Thyroid gland (tissue), 4 donors: ENCODE measurements around the gene CLMN. TPM values are rescaled to one million over a fixed set of nuclear protein-coding genes. Genes with fewer than 3 reads are reported as not detected.

Experiments used
- DNase-seq, 2 donors: peaks; one replicate each; pipeline ENCODE4 v3.0.0-alpha.2; 2019
- H3K27ac ChIP-seq, 3 donors: fragments of 200-600 bp; sonication (generic); 1 replicate in 2 of 3; 2 replicates in 1 of 3; pipeline ENCODE4 v1.5.1; 2016 to 2019; ENCODE audit warnings: mild to moderate bottlenecking in 1 of 3, moderate library complexity in 1 of 3
- H3K27me3 ChIP-seq: fragments of 200-600 bp; sonication (generic); one replicate; pipeline ENCODE4 v1.5.1; 2019
- H3K36me3 ChIP-seq, 2 donors: fragments of 200-600 bp; sonication (generic); one replicate each; pipeline ENCODE4 v1.5.1; 2016 to 2019
- H3K4me1 ChIP-seq, 2 donors: fragments of 200-600 bp; sonication (generic); one replicate each; pipeline ENCODE4 v1.5.1; 2017 to 2019
- H3K4me3 ChIP-seq, 3 donors: fragments of 200-600 bp; sonication (generic); replicated peaks in 1 of 3; 1 replicate in 2 of 3; 2 replicates in 1 of 3; pipeline ENCODE4 v1.5.1; 2016; ENCODE audit warnings: mild to moderate bottlenecking in 1 of 3
- H3K9me3 ChIP-seq: fragments of 200-600 bp; sonication (generic); one replicate; pipeline ENCODE4 v1.5.1; 2017
- POLR2A ChIP-seq, 2 donors: fragments of 450-650 bp; IDR thresholded peaks; one replicate each; pipeline ENCODE4 v1.6.1; 2017; ENCODE audit warnings: antibody characterized with exemption in 2 of 2, mild to moderate bottlenecking in 2 of 2, moderate library complexity in 1 of 2
- WGBS, 2 donors: methylation state at CpG; one replicate each; pipeline ENCODE4 v1.1.5; 2017; 5-methylcytosine and 5-hydroxymethylcytosine counted together
- intact Hi-C: fragments of 100-400 bp; cut with DNase I; formaldehyde crosslinking; loops from one replicate; pipeline ENCODE4 v1.15.1; 2023
- total RNA-seq, 4 donors: library from RNA; depleted of rRNA; stranded (reverse); fragments of >200 nt; gene quantifications; one replicate each; pipeline ENCODE4 v1.2.3, GENCODE V29; 2016
- TF ChIP-seq, protein P1 (sequence below), 6 experiments: fragments of 200-600 bp in 3 of 6; fragments of 450-650 bp in 3 of 6; sonication (generic) in 3 of 6; IDR thresholded peaks; one replicate each; pipeline ENCODE4 v1.5.1; 2016 to 2019; ENCODE audit warnings: antibody characterized with exemption in 6 of 6, mild to moderate bottlenecking in 2 of 6, inconsistent platforms in 1 of 6, moderate library complexity in 1 of 6

The CLMN gene
- total RNA-seq, 4 donors from 2014 or later = 15.3 to 29.9 (median 17.8) TPM

DNA sequence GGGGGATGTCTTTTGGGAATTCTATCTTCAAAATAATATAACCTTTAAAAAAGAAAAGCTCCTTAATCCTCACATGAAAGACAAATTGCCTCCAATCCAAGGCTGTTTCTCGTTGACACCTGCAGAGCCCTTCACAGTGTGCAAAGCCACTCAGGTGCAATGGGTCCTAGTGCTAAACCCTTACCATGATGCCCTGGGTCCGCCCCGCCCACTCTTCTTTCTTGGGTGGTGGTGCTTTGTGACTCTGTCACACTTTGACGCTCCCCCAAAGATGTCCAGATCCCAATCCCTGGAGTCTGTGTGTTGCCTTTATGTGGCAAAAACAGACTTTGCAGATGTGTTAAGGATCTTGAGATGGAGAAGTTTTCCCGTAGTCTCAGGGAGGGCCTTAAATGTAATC is 29.7 kb downstream of the CLMN start:
- WGBS, 2 donors = 87 to 96% methylated on average over 5 of the region's 5 CpGs
- no peak overlapping the region for H3K27ac ChIP-seq

DNA sequence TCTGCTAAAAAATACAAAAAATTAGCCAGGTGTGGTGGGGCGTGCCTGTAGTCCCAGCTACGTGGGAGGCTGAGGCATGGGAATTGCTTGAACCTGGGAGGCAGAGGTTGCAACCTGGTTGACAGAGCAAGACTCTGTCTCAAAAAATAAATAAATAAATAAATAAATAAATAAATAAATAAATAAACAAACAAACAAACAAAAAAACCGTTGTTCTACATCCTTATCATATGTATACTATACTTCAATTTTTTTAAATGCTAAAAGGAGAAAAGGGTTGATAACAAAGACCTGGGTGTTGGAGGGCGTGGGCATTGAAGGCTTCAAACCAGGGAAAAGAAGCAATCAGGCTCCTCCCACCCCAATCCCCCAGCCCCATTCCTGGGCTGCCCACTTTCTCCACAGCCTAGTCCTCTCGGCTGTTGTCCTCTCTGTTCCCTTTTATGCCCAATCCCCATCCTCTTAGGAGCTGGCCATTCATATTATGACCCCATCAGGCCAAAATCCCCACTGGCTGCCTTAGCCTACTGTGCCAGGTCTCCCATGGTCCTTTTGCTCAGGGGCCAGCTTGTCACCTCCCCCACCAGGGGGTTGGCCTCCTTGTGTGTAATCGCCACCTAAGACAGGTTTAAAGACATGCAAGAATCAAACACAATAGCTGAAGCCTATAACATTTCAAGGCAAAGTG is 30.2 kb downstream of the CLMN start:
- no peaks in the 10 kb centered on the region for H3K9me3 ChIP-seq
- DNase-seq = no peak
- H3K27ac ChIP-seq = no peak overlapping the region
- no peaks in the 10 kb centered on the region for H3K36me3 ChIP-seq
- H3K4me3 ChIP-seq = no peak overlapping the region
- H3K4me1 ChIP-seq = peaks cover 11% of the 10 kb centered on the region in 2 donors
- 93 to 94% methylated on average over 6 of the region's 6 CpGs for WGBS, 2 donors
- intact Hi-C loops = no loop called here
- no peak for TF ChIP-seq POLR2A (IDR thresholded peaks at IDR 0.05)
- TF ChIP-seq, protein P1, sequence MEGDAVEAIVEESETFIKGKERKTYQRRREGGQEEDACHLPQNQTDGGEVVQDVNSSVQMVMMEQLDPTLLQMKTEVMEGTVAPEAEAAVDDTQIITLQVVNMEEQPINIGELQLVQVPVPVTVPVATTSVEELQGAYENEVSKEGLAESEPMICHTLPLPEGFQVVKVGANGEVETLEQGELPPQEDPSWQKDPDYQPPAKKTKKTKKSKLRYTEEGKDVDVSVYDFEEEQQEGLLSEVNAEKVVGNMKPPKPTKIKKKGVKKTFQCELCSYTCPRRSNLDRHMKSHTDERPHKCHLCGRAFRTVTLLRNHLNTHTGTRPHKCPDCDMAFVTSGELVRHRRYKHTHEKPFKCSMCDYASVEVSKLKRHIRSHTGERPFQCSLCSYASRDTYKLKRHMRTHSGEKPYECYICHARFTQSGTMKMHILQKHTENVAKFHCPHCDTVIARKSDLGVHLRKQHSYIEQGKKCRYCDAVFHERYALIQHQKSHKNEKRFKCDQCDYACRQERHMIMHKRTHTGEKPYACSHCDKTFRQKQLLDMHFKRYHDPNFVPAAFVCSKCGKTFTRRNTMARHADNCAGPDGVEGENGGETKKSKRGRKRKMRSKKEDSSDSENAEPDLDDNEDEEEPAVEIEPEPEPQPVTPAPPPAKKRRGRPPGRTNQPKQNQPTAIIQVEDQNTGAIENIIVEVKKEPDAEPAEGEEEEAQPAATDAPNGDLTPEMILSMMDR (IDR thresholded peaks at IDR 0.05) = no peak
- no peaks in the 10 kb centered on the region for H3K27me3 ChIP-seq

More for the DNA sequence above, 29.7 kb downstream of the CLMN start:
- no peak for DNase-seq
- Histone ChIP-seq H3K9me3 (no peaks in the 10 kb centered on the region), H3K4me1 (peaks cover 11 to 13% of the 10 kb centered on the region in 2 donors), H3K27me3 (no peaks in the 10 kb centered on the region), H3K4me3 (no peak overlapping the region), H3K36me3 (no peaks in the 10 kb centered on the region)
- intact Hi-C loops = no loop called here
- TF ChIP-seq POLR2A (IDR thresholded peaks at IDR 0.05) = no peak
- TF ChIP-seq, protein P1 (IDR thresholded peaks at IDR 0.05) = no peak

- Histone ChIP-seq H3K4me3 (no peak overlapping the region), H3K36me3 (no peaks in the 10 kb centered on the region), H3K9me3 (no peaks in the 10 kb centered on the region), H3K4me1 (peaks cover 11% of the 10 kb centered on the region in 2 donors), H3K27me3 (no peaks in the 10 kb centered on the region), H3K27ac (no peak overlapping the region)
- TF ChIP-seq, protein P1 (IDR thresholded peaks at IDR 0.05) = no peak
- no peak for TF ChIP-seq POLR2A (IDR thresholded peaks at IDR 0.05)
- DNase-seq = no peak
- 96 to 99% methylated on average over 5 of the region's 5 CpGs for WGBS, 2 donors
- intact Hi-C loops = no loop called here
Observed at GRCh38 chr14:95288672-95289322, 30.9 kb downstream of the CLMN start.

- no peaks in the 10 kb centered on the region for H3K9me3 ChIP-seq
- H3K27ac ChIP-seq = no peak overlapping the region
- TF ChIP-seq, protein P1 (IDR thresholded peaks at IDR 0.05) = no peak
- TF ChIP-seq POLR2A (IDR thresholded peaks at IDR 0.05) = no peak
- H3K4me3 ChIP-seq = no peak overlapping the region
- no peaks in the 10 kb centered on the region for H3K36me3 ChIP-seq
- 93 to 100% methylated on average over 6 of the region's 6 CpGs for WGBS, 2 donors
- no peak for DNase-seq
- no peaks in the 10 kb centered on the region for H3K27me3 ChIP-seq
- H3K4me1 ChIP-seq = peaks cover 8 to 13% of the 10 kb centered on the region in 2 donors
- intact Hi-C loops = no loop called here
Observed at GRCh38 chr14:95287176-95287754, 32.4 kb downstream of the CLMN start.

GRCh38 chr14:95286645-95287044 is 33.1 kb downstream of the CLMN start:
- Histone ChIP-seq H3K4me3 (no peak overlapping the region), H3K9me3 (no peaks in the 10 kb centered on the region), H3K4me1 (peaks cover 2 to 13% of the 10 kb centered on the region in 2 donors), H3K36me3 (no peaks in the 10 kb centered on the region), H3K27me3 (no peaks in the 10 kb centered on the region), H3K27ac (no peak overlapping the region)
- WGBS, 2 donors = 81 to 83% methylated on average over 5 of the region's 5 CpGs
- TF ChIP-seq, protein P1 (IDR thresholded peaks at IDR 0.05) = no peak
- no peak for TF ChIP-seq POLR2A (IDR thresholded peaks at IDR 0.05)
- no peak for DNase-seq
- intact Hi-C loops = no loop called here
